WTC11 (cell line): ENCODE results near the gene GRAMD1A. TPM values are rescaled to one million over a fixed set of nuclear protein-coding genes. Genes with fewer than 3 reads are reported as not detected.

Experiments
- ATAC-seq: fragments of 200-7000 bp; cut with Tn5 transposase; 2 replicates; pipeline ENCODE4 v1.10.0; 2021; ENCODE audit warnings: mild to moderate bottlenecking, moderate library complexity
- CTCF ChIA-PET: fragments of 300-600 bp; sonication (Branson Sonifier 250); formaldehyde crosslinking; loops from one replicate; lab custom pipeline; 2021; ENCODE audit warnings: antibody characterized with exemption; lab: Charles Lee
- POLR2A ChIA-PET: fragments of 350-600 bp; sonication (Branson Sonifier 250); formaldehyde crosslinking; loops from one replicate; lab custom pipeline; 2021; ENCODE audit warnings: antibody characterized with exemption; lab: Charles Lee
- DNase-seq: peaks from one replicate; pipeline ENCODE4 v3.0.0; 2021; ENCODE audit warnings: low spot score
- H3K27ac Mint-ChIP-seq: 2 replicates; pipeline ENCODE4 v1.8.0; 2021; ENCODE audit warnings: mixed read lengths
- H3K27me3 Mint-ChIP-seq: 2 replicates; pipeline ENCODE4 v1.8.0; 2021; ENCODE audit warnings: low read depth, mild to moderate bottlenecking, moderate library complexity, mixed read lengths
- H3K36me3 Mint-ChIP-seq: 2 replicates; pipeline ENCODE4 v1.8.0; 2021; ENCODE audit warnings: mixed read lengths
- H3K4me1 Mint-ChIP-seq: 2 replicates; pipeline ENCODE4 v1.8.0; 2022; ENCODE audit warnings: mixed read lengths
- H3K4me3 Mint-ChIP-seq: 2 replicates; pipeline ENCODE4 v1.8.0; 2021; ENCODE audit warnings: mild to moderate bottlenecking, moderate library complexity, mixed read lengths
- H3K9me3 Mint-ChIP-seq: 2 replicates; pipeline ENCODE4 v1.8.0; 2021; ENCODE audit warnings: mixed read lengths
- ATF2 ChIP-seq: sonication (generic); formaldehyde crosslinking; IDR thresholded peaks from 2 replicates; pipeline ENCODE4 v1.8.1; 2022; ENCODE audit warnings: low read depth, missing genetic modification reagents, borderline replicate concordance
- ATF3 ChIP-seq: sonication (generic); formaldehyde crosslinking; conservative IDR thresholded peaks from 2 replicates; pipeline ENCODE4 v1.8.1; 2022; ENCODE audit warnings: mild to moderate bottlenecking, missing genetic modification reagents
- CTCF ChIP-seq: fragments of 200-600 bp; IDR thresholded peaks from 2 replicates; pipeline ENCODE4 v1.8.0; 2022; ENCODE audit warnings: antibody characterized with exemption
- ELF4 ChIP-seq: sonication (generic); formaldehyde crosslinking; IDR thresholded peaks from 2 replicates; pipeline ENCODE4 v1.8.1; 2022; ENCODE audit warnings: low read depth, mild to moderate bottlenecking, moderate library complexity, missing genetic modification reagents
- EMX1 ChIP-seq: fragments of 250-450 bp; sonication (Bioruptor Pico); IDR thresholded peaks from 2 replicates; pipeline ENCODE4 v1.8.0; 2021; ENCODE audit warnings: mild to moderate bottlenecking
- FOXP4 ChIP-seq: sonication (generic); formaldehyde crosslinking; IDR thresholded peaks from 2 replicates; pipeline ENCODE4 v1.8.0; 2022; ENCODE audit warnings: mild to moderate bottlenecking, missing genetic modification reagents
- IRF2 ChIP-seq: sonication (generic); formaldehyde crosslinking; IDR thresholded peaks from 2 replicates; pipeline ENCODE4 v1.8.0; 2022; ENCODE audit warnings: low read depth, missing genetic modification reagents, borderline replicate concordance
- MAX ChIP-seq: sonication (generic); formaldehyde crosslinking; IDR thresholded peaks from 2 replicates; pipeline ENCODE4 v1.8.0; 2022; ENCODE audit warnings: mild to moderate bottlenecking, missing genetic modification reagents
- PRRX2 ChIP-seq: fragments of 250-450 bp; sonication (Bioruptor Pico); IDR thresholded peaks from 2 replicates; pipeline ENCODE4 v1.8.0; 2021; ENCODE audit warnings: mild to moderate bottlenecking
- SMAD4 ChIP-seq: sonication (generic); formaldehyde crosslinking; IDR thresholded peaks from 2 replicates; pipeline ENCODE4 v1.8.0; 2022; ENCODE audit warnings: mild to moderate bottlenecking, missing genetic modification reagents
- TP53 ChIP-seq: sonication (generic); formaldehyde crosslinking; IDR thresholded peaks from 2 replicates; pipeline ENCODE4 v1.8.1; 2023; ENCODE audit warnings: mild to moderate bottlenecking, missing genetic modification reagents
- ZBTB43 ChIP-seq: sonication (generic); formaldehyde crosslinking; IDR thresholded peaks from 2 replicates; pipeline ENCODE4 v1.8.1; 2023; ENCODE audit warnings: mild to moderate bottlenecking, missing genetic modification reagents
- ZNF121 ChIP-seq: sonication (generic); formaldehyde crosslinking; IDR thresholded peaks from 2 replicates; pipeline ENCODE4 v1.8.0; 2023; ENCODE audit warnings: missing genetic modification reagents
- ZNF138 ChIP-seq: sonication (generic); formaldehyde crosslinking; conservative IDR thresholded peaks from 2 replicates; pipeline ENCODE4 v1.8.1; 2022; ENCODE audit warnings: mild to moderate bottlenecking, moderate library complexity, missing genetic modification reagents
- ZNF317 ChIP-seq: sonication (generic); formaldehyde crosslinking; IDR thresholded peaks from 2 replicates; pipeline ENCODE4 v1.8.1; 2023; ENCODE audit warnings: low read depth, mild to moderate bottlenecking, moderate library complexity, missing genetic modification reagents, borderline replicate concordance
- ZNF396 ChIP-seq: fragments of 250-450 bp; sonication (Bioruptor Pico); IDR thresholded peaks from 2 replicates; pipeline ENCODE4 v1.8.0; 2021; ENCODE audit warnings: mild to moderate bottlenecking, moderate library complexity, borderline replicate concordance
- ZNF512 ChIP-seq: sonication (generic); formaldehyde crosslinking; IDR thresholded peaks from 2 replicates; pipeline ENCODE4 v1.8.1; 2022; ENCODE audit warnings: missing genetic modification reagents, borderline replicate concordance
- ZNF532 ChIP-seq: fragments of 250-450 bp; sonication (Bioruptor Pico); IDR thresholded peaks from 2 replicates; pipeline ENCODE4 v1.9.0; 2021; ENCODE audit warnings: mild to moderate bottlenecking, borderline replicate concordance
- total RNA-seq: library from RNA; stranded (reverse); gene quantifications from 3 replicates; pipeline ENCODE4 v1.2.3, GENCODE V29; 2021

Gene GRAMD1A
- total RNA-seq, 1 experiment from 2014 or later, result 389 TPM

GRCh38 chr19:35069696-35070095, 69.6 kb downstream of the GRAMD1A start (continued):
- no peak for TF ChIP-seq ZNF532 (CRISPR knock-in tag)
- TF ChIP-seq ZNF138, result no peak
- no peak for TF ChIP-seq ZNF396 (CRISPR knock-in tag)
- no peak for TF ChIP-seq ZNF121 (CRISPR knock-in tag)
- TF ChIP-seq PRRX2, result no peak
- TF ChIP-seq SMAD4 (CRISPR knock-in tag), result no peak
- TF ChIP-seq FOXP4 (CRISPR knock-in tag), result no peak
- TF ChIP-seq ATF3, result no peak
- no peak for TF ChIP-seq CTCF

- H3K4me1 Mint-ChIP-seq, result peaks cover 29% of the 10 kb centered on the region
- ATAC-seq (no peak), DNase-seq (no peak)
- POLR2A ChIA-PET, result no interaction called here
- TF ChIP-seq ZNF317 (CRISPR knock-in tag) (no peak), ZNF512 (CRISPR knock-in tag) (no peak), ATF2 (no peak), MAX (CRISPR knock-in tag) (no peak), ELF4 (CRISPR knock-in tag) (no peak), ZBTB43 (CRISPR knock-in tag) (no peak), TP53 (CRISPR knock-in tag) (no peak), ZNF138 (no peak), EMX1 (CRISPR knock-in tag) (no peak), IRF2 (CRISPR knock-in tag) (no peak)
- peaks cover 8% of the 10 kb centered on the region for H3K27me3 Mint-ChIP-seq
- no peak overlapping the region for H3K4me3 Mint-ChIP-seq
- peaks cover 3% of the 10 kb centered on the region for H3K36me3 Mint-ChIP-seq
- CTCF ChIA-PET, result interaction anchor here (0.8 to 3.7 kb wide), 7 partner anchors 9 to 71 kb away, joined by 3 to 18 read pairs (median 4); no protein-coding TSS in a partner anchor
- H3K27ac Mint-ChIP-seq, result no peak overlapping the region
- peaks cover 8% of the 10 kb centered on the region for H3K9me3 Mint-ChIP-seq
Observed at GRCh38 chr19:35070471-35070870, 70.3 kb downstream of the GRAMD1A start.
